Measurements from ENCODE around the gene POU6F2. TPM values are rescaled to one million over a fixed set of nuclear protein-coding genes. Genes with fewer than 3 reads are reported as not detected.

The POU6F2 gene
- total RNA-seq, 5 donors from 2014 or later (not counting 1 experiment from before 2014, with no cell fraction given), result not detected

GRCh38 chr7:39105720-39106119 lies 128.0 kb downstream of the POU6F2 start:
- ATAC-seq (replicated peaks in 1 of 4) (no peak), DNase-seq (no peak)
- peaks cover 4 to 11% of the 10 kb centered on the region in 2 donors for H3K27me3 Mint-ChIP-seq
- H3K27ac ChIP-seq (ENCODE audit: low read length), result no peak overlapping the region
- H3K4me1 Mint-ChIP-seq, result no peaks in the 10 kb centered on the region
- H3K9me3 Mint-ChIP-seq, result peaks cover 0 to 3% (median 0%) of the 10 kb centered on the region in 3 donors
- POLR2A ChIA-PET, result no interaction called here
- no peak overlapping the region for H3K4me3 Mint-ChIP-seq
- H3K27me3 ChIP-seq (replicated peaks in 1 of 2; ENCODE audit: control insufficient read depth in 2 of 2, extremely low read depth in 1 of 2, insufficient read depth in 2 of 2, low read length in 1 of 2), result no peaks in the 10 kb centered on the region
- H3K9me3 ChIP-seq, result no peaks in the 10 kb centered on the region
- H3K4me1 ChIP-seq (ENCODE audit: control insufficient read depth in 1 of 2, extremely low read depth in 1 of 2, insufficient read depth in 2 of 2, low read length in 2 of 2), result no peaks in the 10 kb centered on the region
- H3K36me3 ChIP-seq (ENCODE audit: control insufficient read depth in 2 of 2, extremely low read depth in 1 of 2, insufficient read depth in 1 of 2, low read length in 1 of 2), result no peaks in the 10 kb centered on the region
- H3K4me3 ChIP-seq (ENCODE audit: control insufficient read depth in 1 of 2, extremely low read depth in 1 of 2, low read length in 1 of 2), result no peak overlapping the region
- no peaks in the 10 kb centered on the region for H3K36me3 Mint-ChIP-seq
- no peak overlapping the region for H3K27ac Mint-ChIP-seq
- WGBS (ENCODE audit: insufficient coverage), result no CpG with 5 or more reads among the region's 1 CpG
- CTCF ChIA-PET, result interaction anchor here in 1 of 2 donors (0.6 kb wide), 1 partner anchor 20 kb away, joined by 3 read pairs; no protein-coding TSS in a partner anchor

- DNase-seq (no peak), ATAC-seq (replicated peaks in 1 of 4) (no peak)
- no peaks in the 10 kb centered on the region for H3K4me1 ChIP-seq (ENCODE audit: control insufficient read depth in 1 of 2, extremely low read depth in 1 of 2, insufficient read depth in 2 of 2, low read length in 2 of 2)
- Mint-ChIP-seq H3K36me3 (no peaks in the 10 kb centered on the region), H3K4me1 (peaks cover 0 to 3% (median 0%) of the 10 kb centered on the region in 3 donors), H3K9me3 (no peaks in the 10 kb centered on the region), H3K4me3 (no peak overlapping the region), H3K27me3 (peaks cover 5 to 9% of the 10 kb centered on the region in 2 donors), H3K27ac (no peak overlapping the region)
- H3K27me3 ChIP-seq (replicated peaks in 1 of 2; ENCODE audit: control insufficient read depth in 2 of 2, extremely low read depth in 1 of 2, insufficient read depth in 2 of 2, low read length in 1 of 2), result no peaks in the 10 kb centered on the region
- no peak overlapping the region for H3K27ac ChIP-seq (ENCODE audit: low read length)
- no peak overlapping the region for H3K4me3 ChIP-seq (ENCODE audit: control insufficient read depth in 1 of 2, extremely low read depth in 1 of 2, low read length in 1 of 2)
- H3K9me3 ChIP-seq, result no peaks in the 10 kb centered on the region
- no peaks in the 10 kb centered on the region for H3K36me3 ChIP-seq (ENCODE audit: control insufficient read depth in 2 of 2, extremely low read depth in 1 of 2, insufficient read depth in 1 of 2, low read length in 1 of 2)
- ChIA-PET POLR2A (no interaction called here), CTCF (no interaction called here)
- WGBS (ENCODE audit: insufficient coverage), result 93% methylated on average over 1 of the region's 3 CpGs
Observed at GRCh38 chr7:39125846-39126245, 148.1 kb downstream of the POU6F2 start.

GRCh38 chr7:39127058-39127457 lies 149.3 kb downstream of the POU6F2 start:
- no peak overlapping the region for H3K4me3 Mint-ChIP-seq
- Histone ChIP-seq H3K27ac (ENCODE audit: low read length) (no peak overlapping the region), H3K36me3 (ENCODE audit: control insufficient read depth in 2 of 2, extremely low read depth in 1 of 2, insufficient read depth in 1 of 2, low read length in 1 of 2) (no peaks in the 10 kb centered on the region), H3K4me1 (ENCODE audit: control insufficient read depth in 1 of 2, extremely low read depth in 1 of 2, insufficient read depth in 2 of 2, low read length in 2 of 2) (no peaks in the 10 kb centered on the region), H3K27me3 (replicated peaks in 1 of 2; ENCODE audit: control insufficient read depth in 2 of 2, extremely low read depth in 1 of 2, insufficient read depth in 2 of 2, low read length in 1 of 2) (no peaks in the 10 kb centered on the region), H3K4me3 (ENCODE audit: control insufficient read depth in 1 of 2, extremely low read depth in 1 of 2, low read length in 1 of 2) (no peak overlapping the region), H3K9me3 (no peaks in the 10 kb centered on the region)
- POLR2A ChIA-PET, result no interaction called here
- peaks cover 0 to 6% (median 2%) of the 10 kb centered on the region in 3 donors for H3K4me1 Mint-ChIP-seq
- H3K27me3 Mint-ChIP-seq, result peaks cover 8 to 12% of the 10 kb centered on the region in 2 donors
- WGBS (ENCODE audit: insufficient coverage), result no CpG with 5 or more reads among the region's 3 CpGs
- DNase-seq, result no peak
- H3K9me3 Mint-ChIP-seq, result no peaks in the 10 kb centered on the region
- H3K27ac Mint-ChIP-seq, result no peak overlapping the region
- ATAC-seq (replicated peaks in 1 of 4), result no peak
- no peaks in the 10 kb centered on the region for H3K36me3 Mint-ChIP-seq
- CTCF ChIA-PET, result no interaction called here

DNA sequence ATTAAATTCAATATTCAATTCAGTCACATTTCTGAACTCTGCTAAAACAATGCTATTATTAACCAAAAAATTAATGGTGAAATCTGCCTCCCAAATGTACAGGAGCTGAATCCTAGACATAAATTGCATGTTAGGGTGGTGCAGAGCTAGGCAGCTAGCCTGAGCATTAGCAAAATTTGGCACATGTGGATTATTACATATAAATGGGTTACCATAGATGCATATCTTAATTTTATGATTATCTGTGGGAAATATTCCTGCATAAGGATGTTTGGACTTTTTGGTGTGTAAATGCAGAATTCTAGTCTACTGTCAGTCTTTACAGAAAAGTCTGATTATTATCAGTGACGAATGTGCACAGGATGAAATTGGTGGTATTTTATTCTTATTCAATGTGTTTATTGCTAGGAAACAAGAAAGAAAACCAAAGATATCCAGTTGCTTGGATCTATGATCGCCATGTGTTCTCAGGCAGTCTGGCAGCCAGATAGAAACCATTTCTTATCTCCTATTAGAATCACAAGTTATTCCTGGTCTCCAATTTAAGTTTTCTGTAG lies 150.7 kb downstream of the POU6F2 start:
- Mint-ChIP-seq H3K27ac (no peak overlapping the region), H3K27me3 (peaks cover 12 to 15% of the 10 kb centered on the region in 2 donors), H3K9me3 (no peaks in the 10 kb centered on the region), H3K4me1 (peaks cover 0 to 6% (median 2%) of the 10 kb centered on the region in 3 donors), H3K4me3 (no peak overlapping the region), H3K36me3 (no peaks in the 10 kb centered on the region)
- H3K9me3 ChIP-seq, result no peaks in the 10 kb centered on the region
- POLR2A ChIA-PET, result no interaction called here
- H3K4me3 ChIP-seq (ENCODE audit: control insufficient read depth in 1 of 2, extremely low read depth in 1 of 2, low read length in 1 of 2), result no peak overlapping the region
- ATAC-seq (replicated peaks in 1 of 4), result no peak
- CTCF ChIA-PET, result no interaction called here
- no peak for DNase-seq
- 100% methylated on average over 1 of the region's 2 CpGs for WGBS (ENCODE audit: insufficient coverage)
- no peaks in the 10 kb centered on the region for H3K4me1 ChIP-seq (ENCODE audit: control insufficient read depth in 1 of 2, extremely low read depth in 1 of 2, insufficient read depth in 2 of 2, low read length in 2 of 2)
- no peak overlapping the region for H3K27ac ChIP-seq (ENCODE audit: low read length)
- no peaks in the 10 kb centered on the region for H3K27me3 ChIP-seq (replicated peaks in 1 of 2; ENCODE audit: control insufficient read depth in 2 of 2, extremely low read depth in 1 of 2, insufficient read depth in 2 of 2, low read length in 1 of 2)
- H3K36me3 ChIP-seq (ENCODE audit: control insufficient read depth in 2 of 2, extremely low read depth in 1 of 2, insufficient read depth in 1 of 2, low read length in 1 of 2), result no peaks in the 10 kb centered on the region

- H3K36me3 Mint-ChIP-seq, result no peaks in the 10 kb centered on the region
- peak overlapping the region in 1 of 3 donors; percentile 50 for H3K4me3 Mint-ChIP-seq
- Histone ChIP-seq H3K9me3 (no peaks in the 10 kb centered on the region), H3K4me3 (ENCODE audit: control insufficient read depth in 1 of 2, extremely low read depth in 1 of 2, low read length in 1 of 2) (no peak overlapping the region), H3K4me1 (ENCODE audit: control insufficient read depth in 1 of 2, extremely low read depth in 1 of 2, insufficient read depth in 2 of 2, low read length in 2 of 2) (no peaks in the 10 kb centered on the region), H3K27me3 (replicated peaks in 1 of 2; ENCODE audit: control insufficient read depth in 2 of 2, extremely low read depth in 1 of 2, insufficient read depth in 2 of 2, low read length in 1 of 2) (no peaks in the 10 kb centered on the region), H3K27ac (ENCODE audit: low read length) (no peak overlapping the region), H3K36me3 (ENCODE audit: control insufficient read depth in 2 of 2, extremely low read depth in 1 of 2, insufficient read depth in 1 of 2, low read length in 1 of 2) (no peaks in the 10 kb centered on the region)
- ChIA-PET CTCF (no interaction called here), POLR2A (no interaction called here)
- 89% methylated on average over 1 of the region's 3 CpGs for WGBS (ENCODE audit: insufficient coverage)
- H3K4me1 Mint-ChIP-seq, result peaks cover 0 to 6% (median 2%) of the 10 kb centered on the region in 3 donors
- ATAC-seq (replicated peaks in 1 of 4) (no peak), DNase-seq (no peak)
- no peaks in the 10 kb centered on the region for H3K9me3 Mint-ChIP-seq
- H3K27me3 Mint-ChIP-seq, result peaks cover 15 to 18% of the 10 kb centered on the region in 2 donors
- no peak overlapping the region for H3K27ac Mint-ChIP-seq
Observed at GRCh38 chr7:39130274-39130673, 152.6 kb downstream of the POU6F2 start.

- no peaks in the 10 kb centered on the region for H3K27me3 ChIP-seq (replicated peaks in 1 of 2; ENCODE audit: control insufficient read depth in 2 of 2, extremely low read depth in 1 of 2, insufficient read depth in 2 of 2, low read length in 1 of 2)
Observed at GRCh38 chr7:39130857-39131526, 153.3 kb downstream of the POU6F2 start.

More at GRCh38 chr7:39130857-39131526, 153.3 kb downstream of the POU6F2 start:
- H3K36me3 ChIP-seq (ENCODE audit: control insufficient read depth in 2 of 2, extremely low read depth in 1 of 2, insufficient read depth in 1 of 2, low read length in 1 of 2), result no peaks in the 10 kb centered on the region
- Mint-ChIP-seq H3K9me3 (no peaks in the 10 kb centered on the region), H3K27me3 (peaks cover 15 to 16% of the 10 kb centered on the region in 2 donors), H3K4me3 (peak overlapping the region; percentile 34 to 50 (median 42)), H3K36me3 (no peaks in the 10 kb centered on the region), H3K4me1 (peaks cover 0 to 6% (median 2%) of the 10 kb centered on the region in 3 donors), H3K27ac (no peak overlapping the region)
- ChIA-PET CTCF (no interaction called here), POLR2A (no interaction called here)
- DNase-seq (no peak), ATAC-seq (replicated peaks in 1 of 4) (no peak)
- H3K4me1 ChIP-seq (ENCODE audit: control insufficient read depth in 1 of 2, extremely low read depth in 1 of 2, insufficient read depth in 2 of 2, low read length in 2 of 2), result no peaks in the 10 kb centered on the region
- WGBS (ENCODE audit: insufficient coverage), result 76% methylated on average over 11 of the region's 26 CpGs
- H3K4me3 ChIP-seq (ENCODE audit: control insufficient read depth in 1 of 2, extremely low read depth in 1 of 2, low read length in 1 of 2), result peak overlapping the region in 1 of 2 donors; percentile 32
- H3K27ac ChIP-seq (ENCODE audit: low read length), result no peak overlapping the region
- no peaks in the 10 kb centered on the region for H3K9me3 ChIP-seq

Data from T-cell (primary cell).